Heart left ventricle (tissue), 13 donors: ENCODE measurements around the gene MIEN1.

Experiments
- POLR2A ChIP-seq, 2 donors: fragments of 450-650 bp; IDR thresholded peaks; one replicate each; pipeline ENCODE4 v1.6.1; 2017; ENCODE audit warnings: antibody characterized with exemption in 2 of 2, mild to moderate bottlenecking in 2 of 2, moderate library complexity in 2 of 2
- TF ChIP-seq, protein P1 (sequence below), 12 donors: fragments of 200-600 bp; sonication (generic) in 4 of 12; IDR thresholded peaks; one replicate each; pipeline versions ENCODE4 v1.5.0 to v1.8.0; 2018 to 2022; ENCODE audit warnings: antibody characterized with exemption in 12 of 12, mild to moderate bottlenecking in 5 of 12
- donor health status: ischemic (EF 13 %, LVEDD 7.1; RV severe dilation, severe dysfunction).
- donor health status: DM: no; HTN: yes; CAD: no.
- donor health status: DM: no; HTN: no; CAD: no.
- donor health status: ischemic (EF 25% LVEDD 6.9; RV normal size, moderate dysfunction).
- donor health status: ischemic (EF 25% LVEDD 5.7; RV mildly dilated, moderate dysfunction).
- donor health status: ischemic (EF 35%, LVEDD 5.7; RV mildly dilated, moderate dysfunction).
- donor health status: nonischemic (EF 11% LVEDD 7.7; RV severe dilation, severe dysfunction).
- donor health status: DM: yes; HTN: yes; CAD: no.
- donor health status: PGD.
- donor health status: ischemic (EF 29% LVEDD 5.4; RV normal size, mild dysfunction).
- donor health status: nonischemic (EF 23%, LVEDD 6.1; RV moderate dilation, normal function).

GRCh38 chr17:39742126-39742855 is 12.0 kb upstream of the MIEN1 start:
- no peak for TF ChIP-seq POLR2A (IDR thresholded peaks at IDR 0.05)
- TF ChIP-seq, protein P1, sequence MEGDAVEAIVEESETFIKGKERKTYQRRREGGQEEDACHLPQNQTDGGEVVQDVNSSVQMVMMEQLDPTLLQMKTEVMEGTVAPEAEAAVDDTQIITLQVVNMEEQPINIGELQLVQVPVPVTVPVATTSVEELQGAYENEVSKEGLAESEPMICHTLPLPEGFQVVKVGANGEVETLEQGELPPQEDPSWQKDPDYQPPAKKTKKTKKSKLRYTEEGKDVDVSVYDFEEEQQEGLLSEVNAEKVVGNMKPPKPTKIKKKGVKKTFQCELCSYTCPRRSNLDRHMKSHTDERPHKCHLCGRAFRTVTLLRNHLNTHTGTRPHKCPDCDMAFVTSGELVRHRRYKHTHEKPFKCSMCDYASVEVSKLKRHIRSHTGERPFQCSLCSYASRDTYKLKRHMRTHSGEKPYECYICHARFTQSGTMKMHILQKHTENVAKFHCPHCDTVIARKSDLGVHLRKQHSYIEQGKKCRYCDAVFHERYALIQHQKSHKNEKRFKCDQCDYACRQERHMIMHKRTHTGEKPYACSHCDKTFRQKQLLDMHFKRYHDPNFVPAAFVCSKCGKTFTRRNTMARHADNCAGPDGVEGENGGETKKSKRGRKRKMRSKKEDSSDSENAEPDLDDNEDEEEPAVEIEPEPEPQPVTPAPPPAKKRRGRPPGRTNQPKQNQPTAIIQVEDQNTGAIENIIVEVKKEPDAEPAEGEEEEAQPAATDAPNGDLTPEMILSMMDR (IDR thresholded peaks at IDR 0.05), result no peak
